Measurements from ENCODE around the gene ZBTB49.
"Not testable (repeated sequence)": the region's sequence is repeated elsewhere in the genome, so short reads cannot be mapped to it uniquely, and the experiment has no call there.

- TF ChIP-seq CTCF, POLR2A (IDR thresholded peaks at IDR 0.05): not testable (repeated sequence)
These were observed 40.7 kb upstream of the ZBTB49 start for GRCh38 chr4:4249342-4249741.

All from esophagus squamous epithelium (tissue), 4 donors.